Measurements from ENCODE around the gene ANKS1A.

The ANKS1A gene

GRCh38 chr6:34961082-34961481, 72.0 kb downstream of the ANKS1A start:
- no peak for DNase-seq (ENCODE audit: low spot score)

GRCh38 chr6:34961574-34961973, 72.5 kb downstream of the ANKS1A start:
- DNase-seq (ENCODE audit: low spot score): no peak

- DNase-seq (ENCODE audit: low spot score): peak; percentile 62
Observed at GRCh38 chr6:34964564-34964963, 75.5 kb downstream of the ANKS1A start.

- no peak for DNase-seq (ENCODE audit: low spot score)
Observed at GRCh38 chr6:34967461-34967860, 78.4 kb downstream of the ANKS1A start.

GRCh38 chr6:34969662-34970265, 80.7 kb downstream of the ANKS1A start:
- DNase-seq (ENCODE audit: low spot score): no peak

- DNase-seq (ENCODE audit: low spot score): no peak
Observed at GRCh38 chr6:34970488-34970887, 81.4 kb downstream of the ANKS1A start.

- DNase-seq (ENCODE audit: low spot score): peak; percentile 41
Observed at GRCh38 chr6:34970957-34971356, 81.9 kb downstream of the ANKS1A start.

- DNase-seq (ENCODE audit: low spot score): no peak
Observed at GRCh38 chr6:34973547-34974248, 84.6 kb downstream of the ANKS1A start.

GRCh38 chr6:34974249-34974642, 85.2 kb downstream of the ANKS1A start:
- DNase-seq (ENCODE audit: low spot score): no peak

GRCh38 chr6:34976239-34976638, 87.2 kb downstream of the ANKS1A start:
- no peak for DNase-seq (ENCODE audit: low spot score)

GRCh38 chr6:34979218-34979617, 90.2 kb downstream of the ANKS1A start:
- no peak for DNase-seq (ENCODE audit: low spot score)

- DNase-seq (ENCODE audit: low spot score): no peak
Observed at GRCh38 chr6:34979994-34980393, 90.9 kb downstream of the ANKS1A start.

GRCh38 chr6:34981366-34981765, 92.3 kb downstream of the ANKS1A start:
- no peak for DNase-seq (ENCODE audit: low spot score)

GRCh38 chr6:34981951-34982350, 92.9 kb downstream of the ANKS1A start:
- peak; percentile 51 for DNase-seq (ENCODE audit: low spot score)

GRCh38 chr6:34982424-34982852, 93.4 kb downstream of the ANKS1A start:
- DNase-seq (ENCODE audit: low spot score): peak; percentile 56

GRCh38 chr6:34984416-34984815, 95.4 kb downstream of the ANKS1A start:
- DNase-seq (ENCODE audit: low spot score): no peak

GRCh38 chr6:34985236-34985635, 96.2 kb downstream of the ANKS1A start:
- no peak for DNase-seq (ENCODE audit: low spot score)

- peak; percentile 78 for DNase-seq (ENCODE audit: low spot score)
Observed at GRCh38 chr6:34986845-34987246, 97.8 kb downstream of the ANKS1A start.

- DNase-seq (ENCODE audit: low spot score): no peak
Observed at GRCh38 chr6:34987506-34987905, 98.5 kb downstream of the ANKS1A start.

GRCh38 chr6:34990971-34991560, 102.0 kb downstream of the ANKS1A start:
- peak; percentile 74 for DNase-seq (ENCODE audit: low spot score)

GRCh38 chr6:34992376-34992775, 103.3 kb downstream of the ANKS1A start:
- DNase-seq (ENCODE audit: low spot score): no peak

- no peak for DNase-seq (ENCODE audit: low spot score)
Observed at GRCh38 chr6:34993213-34993612, 104.2 kb downstream of the ANKS1A start.

GRCh38 chr6:34994693-34995092, 105.6 kb downstream of the ANKS1A start:
- no peak for DNase-seq (ENCODE audit: low spot score)
